Central memory CD8-positive, alpha-beta T cell (primary cell): ENCODE measurements around the gene SGIP1.
"Not testable (repeated sequence)": the region's sequence is repeated elsewhere in the genome, so short reads cannot be mapped to it uniquely, and the experiment has no call there.

Experiments
- ATAC-seq: fragments of 150-1000 bp; cut with Tn5 transposase; replicated peaks from 2 replicates; pipeline ENCODE4 v1.10.0; 2022; ENCODE audit warnings: mild to moderate bottlenecking, moderate FRiP score, moderate number of reproducible peaks; ENCODE audit not compliant: poor library complexity, severe bottlenecking; ENCODE audit errors: extremely low read depth
- DNase-seq, 2 donors: peaks; one replicate each; pipeline ENCODE4 v3.0.0; 2021; ENCODE audit warnings: low spot score in 2 of 2
- H3K27ac Mint-ChIP-seq: one replicate; pipeline ENCODE4 v1.8.0; 2022; ENCODE audit warnings: low read depth, mild to moderate bottlenecking, moderate library complexity, mixed read lengths
- H3K27me3 Mint-ChIP-seq: one replicate; pipeline ENCODE4 v1.8.0; 2022; ENCODE audit warnings: mixed read lengths
- H3K36me3 Mint-ChIP-seq: one replicate; pipeline ENCODE4 v1.8.0; 2022; ENCODE audit warnings: mild to moderate bottlenecking, moderate library complexity, mixed read lengths; ENCODE audit not compliant: insufficient read depth
- H3K4me1 Mint-ChIP-seq: one replicate; pipeline ENCODE4 v1.8.0; 2022; ENCODE audit warnings: mixed read lengths
- H3K4me3 Mint-ChIP-seq: one replicate; pipeline ENCODE4 v1.8.0; 2022; ENCODE audit warnings: mild to moderate bottlenecking, moderate library complexity, mixed read lengths
- H3K9me3 Mint-ChIP-seq: one replicate; pipeline ENCODE4 v1.8.0; 2022; ENCODE audit warnings: mixed read lengths

SGIP1 gene

DNA sequence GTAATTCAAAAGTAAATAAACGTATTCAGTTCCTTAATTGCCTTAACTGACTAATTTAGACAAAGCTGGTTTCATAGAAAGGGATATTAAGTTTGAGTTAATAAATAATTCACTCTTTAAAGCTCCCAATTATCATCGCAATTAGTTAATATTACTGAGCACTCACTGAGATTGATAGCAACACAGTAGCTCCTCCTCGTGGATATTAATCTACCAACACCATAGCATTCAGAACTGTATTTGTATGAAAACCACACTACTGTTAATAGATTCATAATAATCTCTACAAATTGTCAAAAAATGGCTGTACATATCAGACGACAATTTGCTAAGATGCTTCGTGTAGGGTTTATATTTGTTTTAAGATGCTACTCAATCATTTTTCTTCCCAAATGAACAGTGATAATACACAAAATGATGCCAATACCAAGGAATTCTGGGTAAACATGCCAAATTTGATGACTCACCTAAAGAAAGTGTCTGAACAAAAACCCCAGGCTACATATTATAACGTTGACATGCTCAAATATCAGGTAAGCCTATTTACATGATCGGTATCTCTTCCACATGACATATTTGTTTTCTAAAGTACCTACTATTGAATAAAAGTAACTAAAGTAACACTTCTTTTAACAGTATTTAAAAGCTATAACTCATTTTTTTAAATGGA, 199.5 kb downstream of the SGIP1 start:
- Mint-ChIP-seq H3K36me3 (no peaks in the 10 kb centered on the region), H3K4me1 (no peaks in the 10 kb centered on the region), H3K4me3 (no peak overlapping the region), H3K27ac (no peak overlapping the region), H3K9me3 (no peaks in the 10 kb centered on the region), H3K27me3 (peaks cover 15% of the 10 kb centered on the region)
- no peak for ATAC-seq
- no peak for DNase-seq

DNA sequence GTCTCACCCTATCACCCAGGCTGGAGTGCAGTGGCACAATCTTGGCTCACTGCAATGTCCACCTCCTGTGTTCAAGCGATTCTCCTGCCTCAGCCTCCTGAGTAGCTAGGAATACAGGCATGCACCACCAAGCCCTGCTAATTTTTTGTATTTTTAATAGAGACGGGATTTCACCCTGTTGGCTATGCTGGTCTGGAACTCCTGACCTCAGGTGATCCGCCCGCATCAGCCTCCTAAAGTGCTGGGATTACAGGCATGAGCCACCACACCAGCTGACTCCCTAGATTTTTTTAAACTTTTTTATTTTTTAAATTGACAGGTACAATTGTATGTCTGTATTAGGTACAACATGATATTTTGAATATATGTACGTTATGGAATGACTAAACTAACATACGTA, 200.6 kb downstream of the SGIP1 start:
- not testable (repeated sequence) for H3K4me1 Mint-ChIP-seq, H3K36me3 Mint-ChIP-seq, DNase-seq, H3K9me3 Mint-ChIP-seq, H3K4me3 Mint-ChIP-seq, H3K27ac Mint-ChIP-seq, ATAC-seq
- peaks cover 13% of the 10 kb centered on the region for H3K27me3 Mint-ChIP-seq

DNA sequence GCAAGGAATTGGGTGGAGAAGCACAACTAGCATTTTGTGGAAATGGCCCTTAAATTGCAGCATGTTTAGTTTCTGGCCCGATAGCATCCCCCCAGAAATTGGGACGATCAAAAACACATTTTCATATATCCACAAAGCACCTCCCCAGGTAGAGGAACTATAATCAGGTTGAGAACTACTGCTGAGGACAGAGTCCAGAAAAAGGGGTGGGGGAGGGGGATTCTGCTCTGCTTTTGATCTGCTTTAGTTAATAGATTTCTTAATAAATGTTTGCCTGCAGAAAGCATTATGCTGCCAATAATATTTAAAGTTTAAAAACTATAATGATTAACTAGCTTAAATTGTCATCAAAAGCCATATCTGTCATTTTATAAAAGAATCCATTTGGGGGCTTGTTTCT, 203.9 kb downstream of the SGIP1 start:
- Mint-ChIP-seq H3K9me3 (no peaks in the 10 kb centered on the region), H3K27me3 (no peaks in the 10 kb centered on the region), H3K36me3 (no peaks in the 10 kb centered on the region), H3K4me1 (no peaks in the 10 kb centered on the region), H3K27ac (no peak overlapping the region), H3K4me3 (no peak overlapping the region)
- DNase-seq (no peak), ATAC-seq (no peak)

DNA sequence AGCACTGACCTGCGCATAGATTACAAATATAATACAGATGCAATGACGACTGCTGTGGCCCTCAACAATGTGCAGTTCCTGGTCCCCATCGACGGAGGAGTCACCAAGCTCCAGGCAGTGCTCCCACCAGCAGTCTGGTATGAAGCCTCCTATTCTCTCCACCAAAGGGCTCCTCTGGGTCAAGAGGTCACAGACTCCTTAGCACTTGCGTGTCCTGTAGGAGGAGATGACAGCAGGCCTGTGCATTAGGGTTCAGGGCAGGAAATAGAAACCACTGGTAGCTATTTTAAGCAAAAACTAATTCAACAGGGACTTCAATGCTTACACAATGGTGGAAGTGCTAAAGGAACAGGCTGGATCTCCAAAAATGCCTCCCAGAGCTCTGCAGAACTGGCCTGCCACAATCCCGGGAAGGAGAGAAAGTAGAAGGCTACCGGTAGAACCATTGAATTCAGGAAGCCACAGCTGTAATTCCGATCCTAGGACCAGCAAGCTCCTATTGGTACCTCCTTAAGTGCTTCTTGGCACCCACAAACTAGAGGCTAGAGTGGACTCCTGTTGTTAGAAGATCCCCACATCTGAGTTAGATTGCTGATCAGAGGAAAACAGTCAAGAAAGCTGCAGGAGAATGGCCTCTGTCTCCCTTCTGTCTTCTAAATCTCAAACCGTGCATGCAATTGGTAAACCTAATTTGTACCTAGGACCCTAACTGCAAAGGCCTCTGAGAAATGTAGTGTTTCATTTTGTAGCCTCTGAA, 205.6 kb downstream of the SGIP1 start:
- H3K27ac Mint-ChIP-seq, result no peak overlapping the region
- ATAC-seq, result no peak
- no peaks in the 10 kb centered on the region for H3K36me3 Mint-ChIP-seq

DNA sequence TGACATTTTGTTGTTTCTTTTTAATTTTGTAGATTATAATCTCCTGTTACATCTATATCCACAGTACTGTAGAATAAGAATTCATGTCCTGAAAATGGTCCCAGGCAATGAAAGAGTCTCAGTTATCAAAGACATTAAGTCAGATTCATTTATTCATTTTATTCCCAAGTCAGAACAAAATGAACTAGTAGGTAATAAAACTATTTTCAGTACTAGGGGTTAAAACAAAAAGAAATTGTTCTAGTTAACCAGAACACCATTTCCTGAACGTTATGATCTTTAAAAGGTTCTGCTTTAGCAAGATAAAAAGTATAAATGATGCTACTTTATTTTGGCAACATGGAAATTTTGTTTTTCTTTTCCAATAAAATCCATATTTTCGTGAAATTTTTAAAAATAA, 211.5 kb downstream of the SGIP1 start:
- peaks cover 3% of the 10 kb centered on the region for H3K36me3 Mint-ChIP-seq
- DNase-seq, result no peak
- H3K27ac Mint-ChIP-seq, result no peak overlapping the region
- no peak for ATAC-seq
- no peaks in the 10 kb centered on the region for H3K9me3 Mint-ChIP-seq
- no peaks in the 10 kb centered on the region for H3K4me1 Mint-ChIP-seq
- H3K4me3 Mint-ChIP-seq, result no peak overlapping the region
- H3K27me3 Mint-ChIP-seq, result peaks cover 41% of the 10 kb centered on the region

More for the DNA sequence above, 205.6 kb downstream of the SGIP1 start:
- Mint-ChIP-seq H3K9me3 (no peaks in the 10 kb centered on the region), H3K4me3 (no peak overlapping the region), H3K27me3 (no peaks in the 10 kb centered on the region), H3K4me1 (no peaks in the 10 kb centered on the region)
- no peak for DNase-seq

DNA sequence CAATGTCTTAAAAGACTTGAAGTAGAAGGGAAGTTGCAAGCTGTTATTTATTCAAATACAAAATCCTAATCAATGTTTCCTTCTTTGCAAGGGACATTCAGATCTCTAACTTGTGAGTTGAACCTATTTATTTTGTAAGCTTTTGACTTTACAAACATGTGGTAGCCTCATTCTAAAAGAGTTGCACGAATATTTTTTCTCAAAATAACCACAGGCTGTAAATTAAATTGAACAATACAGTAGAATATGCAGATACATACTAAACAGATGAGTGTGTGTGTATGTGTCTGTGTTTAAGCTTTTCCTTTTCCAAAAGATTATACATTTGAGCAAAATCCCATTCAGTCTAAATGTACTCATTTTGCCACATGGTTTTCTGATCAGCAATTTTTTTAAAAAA, 213.5 kb downstream of the SGIP1 start:
- Mint-ChIP-seq H3K4me3 (no peak overlapping the region), H3K4me1 (no peaks in the 10 kb centered on the region), H3K36me3 (peaks cover 3% of the 10 kb centered on the region), H3K27me3 (peaks cover 62% of the 10 kb centered on the region), H3K27ac (no peak overlapping the region), H3K9me3 (no peaks in the 10 kb centered on the region)
- DNase-seq (no peak), ATAC-seq (no peak)

DNA sequence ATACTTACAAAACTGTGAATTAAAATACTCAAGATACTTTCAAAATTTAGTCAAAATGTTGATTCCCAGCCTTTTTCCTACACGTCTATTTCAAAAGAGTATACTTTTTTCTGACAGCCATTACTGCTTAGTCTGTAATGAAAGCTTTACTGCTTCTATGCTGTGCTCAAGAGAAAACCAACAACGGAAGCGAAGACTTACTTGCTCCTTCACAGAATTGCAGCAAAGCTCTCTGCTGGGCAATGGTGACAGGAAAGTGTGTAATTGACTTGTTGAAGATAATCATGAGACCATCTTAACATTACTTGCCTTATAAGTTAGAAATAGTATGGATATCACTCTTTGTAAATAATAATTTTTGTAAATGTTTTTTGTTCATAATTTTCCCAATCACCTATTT, 216.6 kb downstream of the SGIP1 start:
- Mint-ChIP-seq H3K4me1 (peaks cover 6% of the 10 kb centered on the region), H3K27me3 (peaks cover 92% of the 10 kb centered on the region), H3K9me3 (no peaks in the 10 kb centered on the region), H3K27ac (no peak overlapping the region), H3K4me3 (no peak overlapping the region), H3K36me3 (peaks cover 3% of the 10 kb centered on the region)
- ATAC-seq, result no peak
- DNase-seq, result no peak

DNA sequence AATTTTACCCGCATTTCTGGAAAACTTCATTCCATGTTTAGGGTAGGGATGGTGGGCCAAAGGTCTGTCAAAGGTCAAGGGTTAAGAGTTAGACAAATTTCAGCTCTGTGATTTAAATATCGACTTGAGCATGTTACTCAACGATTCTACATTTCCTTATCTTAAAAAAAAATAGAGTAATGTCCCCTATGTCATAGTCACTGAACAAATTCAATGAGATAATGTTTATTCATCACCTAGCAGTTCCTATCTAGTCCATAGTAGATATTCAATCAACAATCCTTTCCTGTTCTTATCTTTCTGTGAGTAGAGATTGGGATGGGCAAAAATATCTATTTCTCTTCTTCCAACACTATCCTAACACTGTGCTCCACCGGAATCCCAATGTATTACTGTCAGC, 217.2 kb downstream of the SGIP1 start:
- DNase-seq (no peak), ATAC-seq (no peak)
- Mint-ChIP-seq H3K27ac (no peak overlapping the region), H3K9me3 (no peaks in the 10 kb centered on the region), H3K4me1 (peaks cover 6% of the 10 kb centered on the region), H3K4me3 (no peak overlapping the region), H3K36me3 (peaks cover 3% of the 10 kb centered on the region), H3K27me3 (peaks cover 92% of the 10 kb centered on the region)

DNA sequence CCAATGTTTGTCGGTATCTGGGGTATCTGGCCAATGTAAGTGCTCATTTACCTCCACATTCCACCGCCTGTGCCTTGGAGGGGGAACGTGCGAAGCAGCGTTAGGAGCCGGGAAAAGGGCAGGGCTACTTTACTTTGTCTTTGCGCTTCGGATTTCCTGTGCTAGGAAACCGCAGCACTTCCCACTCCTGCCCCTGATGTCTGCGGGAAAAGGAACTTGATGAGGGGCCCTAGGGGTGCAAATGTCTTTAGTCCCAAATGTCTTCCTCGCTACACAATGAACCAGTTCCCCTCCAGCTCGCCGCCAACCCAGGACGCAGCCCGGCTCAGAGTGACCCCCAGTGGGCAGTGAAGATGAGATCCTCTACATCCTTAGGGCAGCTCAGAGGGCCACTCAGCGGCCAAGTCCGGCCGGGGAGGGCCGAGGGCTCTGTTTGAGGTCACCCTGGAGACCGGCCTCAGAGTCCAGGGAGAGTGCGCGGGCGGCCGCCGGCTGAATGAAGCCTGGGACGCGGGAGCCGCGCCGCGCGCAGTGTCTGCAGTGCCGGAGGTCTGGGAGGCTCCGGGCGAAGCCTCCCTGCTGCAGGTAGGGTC, 218.1 kb downstream of the SGIP1 start, which contains the start of gene DYNLT5:
DYNLT5 (plus strand) TSS at position 460 of the 593 bp plus-strand sequence. CDS start 2,200 bp downstream, outside the sequence.
- Mint-ChIP-seq H3K27ac (no peak within 1 kb of the TSS), H3K4me3 (peak within 1 kb of the TSS; percentile 2), H3K36me3 (peaks cover 3% of the 10 kb centered on the region), H3K9me3 (no peaks in the 10 kb centered on the region), H3K4me1 (peaks cover 6% of the 10 kb centered on the region), H3K27me3 (peaks cover 91% of the 10 kb centered on the region)
- ATAC-seq, result no peak
- no peak for DNase-seq

DNA sequence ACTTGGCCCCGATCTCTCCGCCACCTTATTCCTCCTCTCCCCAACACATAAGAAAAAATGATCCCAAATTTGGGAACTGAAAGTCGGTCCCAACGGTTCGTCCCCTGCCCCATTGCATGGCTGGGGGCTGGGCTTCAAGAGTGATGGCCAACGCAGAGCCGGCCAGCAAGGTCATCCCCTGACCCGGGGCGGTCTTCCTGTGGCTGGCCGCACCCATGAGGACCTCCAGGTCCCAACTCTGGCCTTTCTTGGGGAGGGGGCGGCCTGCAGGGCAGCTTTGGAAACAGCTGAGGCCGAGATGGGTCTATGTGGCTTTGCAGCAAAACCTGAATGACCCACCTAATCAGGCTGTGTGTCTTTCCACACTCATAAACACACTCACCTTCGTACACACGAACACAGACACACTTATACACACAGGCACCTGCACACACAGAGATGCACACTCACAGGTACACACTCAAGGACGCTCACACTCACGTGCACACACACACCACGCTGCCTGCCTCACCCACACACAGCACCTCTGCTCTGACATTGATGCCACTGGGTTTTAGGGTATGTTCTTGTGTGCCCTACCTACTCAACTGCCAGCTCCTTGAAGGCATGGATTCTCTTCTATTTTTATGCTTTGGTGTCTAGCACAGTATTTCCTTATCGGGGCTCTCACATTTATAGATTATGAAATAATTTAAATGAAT, 218.9 kb downstream of the SGIP1 start:
- Mint-ChIP-seq H3K4me1 (peaks cover 6% of the 10 kb centered on the region), H3K27ac (no peak overlapping the region), H3K27me3 (peaks cover 86% of the 10 kb centered on the region), H3K4me3 (peak overlapping the region; percentile 2), H3K9me3 (no peaks in the 10 kb centered on the region), H3K36me3 (peaks cover 3% of the 10 kb centered on the region)
- no peak for ATAC-seq
- DNase-seq, result no peak

DNA sequence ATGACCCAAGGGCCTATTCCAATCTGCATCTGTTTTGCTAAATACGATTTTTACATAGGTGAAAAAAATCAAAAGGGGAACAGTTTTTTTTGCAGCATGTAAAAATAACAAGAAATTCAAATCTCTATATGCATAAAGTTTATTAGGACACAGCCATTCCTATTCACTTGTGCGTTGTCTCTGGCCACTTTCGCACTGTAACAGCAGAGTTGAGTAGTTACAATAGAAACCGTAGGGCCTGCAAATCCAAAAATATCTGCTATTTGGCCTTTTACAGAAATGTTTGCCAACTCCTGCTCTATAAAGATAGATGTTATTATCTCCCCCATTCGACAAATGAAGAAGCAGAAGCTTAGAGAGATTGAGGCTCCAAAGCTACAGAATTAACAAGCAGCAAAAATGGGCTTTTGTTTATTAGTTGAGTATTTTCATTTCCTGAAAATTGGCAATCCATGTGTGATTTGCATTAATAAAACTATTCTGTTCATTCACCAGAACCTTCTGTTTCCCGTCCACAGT, 223.8 kb downstream of the SGIP1 start:
- Mint-ChIP-seq H3K27me3 (peaks cover 45% of the 10 kb centered on the region), H3K4me1 (peaks cover 4% of the 10 kb centered on the region), H3K9me3 (no peaks in the 10 kb centered on the region), H3K27ac (no peak overlapping the region), H3K36me3 (no peaks in the 10 kb centered on the region), H3K4me3 (no peak overlapping the region)
- DNase-seq (no peak), ATAC-seq (no peak)

DNA sequence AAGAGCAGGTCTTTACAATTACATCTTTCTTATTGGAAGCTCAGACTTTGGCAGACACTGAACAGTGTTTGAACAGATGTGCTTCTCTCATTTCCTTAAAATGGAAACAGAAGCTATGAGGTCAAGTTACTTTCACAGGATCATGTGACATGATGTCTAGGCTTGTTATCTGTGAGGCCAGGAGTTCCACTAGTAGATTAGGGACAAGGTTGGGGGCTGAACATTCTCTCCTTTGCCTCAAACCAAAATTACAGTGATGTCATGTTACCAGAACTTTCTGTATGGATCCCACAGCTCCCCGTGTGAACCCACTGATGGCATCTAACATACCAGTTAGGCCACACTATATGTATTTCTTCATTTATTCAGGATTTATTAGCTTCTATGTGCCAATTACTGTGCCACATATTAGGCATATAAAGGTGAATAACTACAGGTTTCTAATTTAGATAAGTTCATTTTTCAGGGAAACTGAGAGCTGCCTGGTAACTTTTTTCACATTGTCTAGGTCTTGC, 224.3 kb downstream of the SGIP1 start:
- Mint-ChIP-seq H3K27ac (no peak overlapping the region), H3K27me3 (peaks cover 39% of the 10 kb centered on the region), H3K4me3 (no peak overlapping the region), H3K4me1 (no peaks in the 10 kb centered on the region), H3K9me3 (no peaks in the 10 kb centered on the region), H3K36me3 (no peaks in the 10 kb centered on the region)
- no peak for ATAC-seq
- no peak for DNase-seq
